Stimulated activated naive B cell treated with anti-CD40 and anti-IgM and Interleukin-4, amounts not matched to agents 10 μg/mL and 1 μg/mL and 100 μg/mL, for 72 hours (primary cell): ENCODE measurements around the gene TECR.
"Not testable (repeated sequence)": the region's sequence is repeated elsewhere in the genome, so short reads cannot be mapped to it uniquely, and the experiment has no call there.

Experiments
- ATAC-seq, 2 donors: fragments of 150-1000 bp; cut with Tn5 transposase; replicated peaks; 2 replicates each; pipeline ENCODE4 v1.10.0; 2021; ENCODE audit warnings: moderate library complexity in 1 of 2
- DNase-seq: peaks from one replicate; pipeline ENCODE4 v3.0.0; 2021
- H3K27ac Mint-ChIP-seq: one replicate; pipeline ENCODE4 v1.8.0; 2022; ENCODE audit warnings: mild to moderate bottlenecking, mixed read lengths
- H3K27me3 Mint-ChIP-seq, 2 donors: one replicate each; pipeline ENCODE4 v1.8.0; 2022; ENCODE audit warnings: mixed read lengths in 2 of 2
- H3K36me3 Mint-ChIP-seq, 2 donors: one replicate each; pipeline ENCODE4 v1.8.0; 2022; ENCODE audit warnings: mixed read lengths in 2 of 2, mild to moderate bottlenecking in 1 of 2
- H3K4me1 Mint-ChIP-seq, 2 donors: one replicate each; pipeline ENCODE4 v1.8.0; 2022; ENCODE audit warnings: mixed read lengths in 2 of 2, mild to moderate bottlenecking in 1 of 2
- H3K4me3 Mint-ChIP-seq, 2 donors: one replicate each; pipeline ENCODE4 v1.8.0; 2022; ENCODE audit warnings: mild to moderate bottlenecking in 2 of 2, mixed read lengths in 2 of 2, moderate library complexity in 1 of 2
- H3K9me3 Mint-ChIP-seq, 2 donors: one replicate each; pipeline ENCODE4 v1.8.0; 2022; ENCODE audit warnings: mixed read lengths in 2 of 2, mild to moderate bottlenecking in 1 of 2

The TECR gene

DNA sequence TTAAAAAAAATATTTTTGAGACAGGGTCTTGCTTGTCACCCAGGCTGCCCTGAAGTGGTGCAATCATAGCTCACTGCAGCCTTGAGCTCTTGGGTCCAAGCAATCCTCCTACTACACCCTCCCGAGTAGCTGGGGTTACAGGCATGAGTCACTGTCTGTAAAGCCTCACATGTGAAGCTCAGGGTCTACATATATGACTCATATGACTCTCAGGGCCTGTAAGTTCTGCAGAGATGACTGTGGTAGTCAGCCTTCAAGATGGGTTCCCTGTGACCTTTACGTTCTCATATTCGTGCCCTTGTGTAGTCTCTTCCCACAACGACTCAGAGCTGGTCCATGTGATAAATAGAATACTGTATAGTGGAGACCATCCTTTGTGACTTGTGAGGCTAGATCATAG, 60.0 kb downstream of the TECR start:
- peaks cover 44 to 69% of the 10 kb centered on the region in 2 donors for H3K4me1 Mint-ChIP-seq
- DNase-seq = not testable (repeated sequence)
- peak overlapping the region; percentile 45 to 58 for H3K4me3 Mint-ChIP-seq

DNA sequence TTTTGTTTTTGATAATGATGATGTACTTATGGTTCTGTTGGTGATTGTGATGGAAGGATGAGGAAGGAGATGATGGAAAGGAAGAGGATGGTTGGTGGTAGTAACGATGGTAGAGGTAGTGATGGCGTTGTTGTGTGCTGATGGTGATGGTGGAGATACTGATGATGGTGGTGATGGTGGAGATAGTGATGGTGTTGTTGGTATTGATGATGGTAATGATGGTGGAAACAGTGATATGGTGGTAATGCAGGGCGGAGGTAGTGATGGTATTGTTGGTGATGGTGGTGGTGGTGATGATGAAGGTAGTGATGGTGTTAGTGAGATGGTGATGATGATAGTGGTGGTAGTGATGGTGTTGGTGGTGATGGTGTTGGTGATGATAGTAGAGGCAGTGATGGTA, 66.2 kb downstream of the TECR start:
- Mint-ChIP-seq H3K4me1 (peaks cover 43 to 78% of the 10 kb centered on the region in 2 donors), H3K4me3 (peak overlapping the region; percentile 6 to 52), H3K9me3 (peaks cover 9 to 13% of the 10 kb centered on the region in 2 donors), H3K36me3 (peaks cover 73 to 78% of the 10 kb centered on the region in 2 donors), H3K27me3 (no peaks in the 10 kb centered on the region), H3K27ac (peak overlapping the region; percentile 37)
- DNase-seq (no peak), ATAC-seq (no peak)

More for the DNA sequence above, 60.0 kb downstream of the TECR start:
- not testable (repeated sequence) for H3K27me3 Mint-ChIP-seq, H3K9me3 Mint-ChIP-seq
- ATAC-seq = peak; percentile 60 to 61
- peaks cover 56 to 69% of the 10 kb centered on the region in 2 donors for H3K36me3 Mint-ChIP-seq
- H3K27ac Mint-ChIP-seq = peak overlapping the region; percentile 86

DNA sequence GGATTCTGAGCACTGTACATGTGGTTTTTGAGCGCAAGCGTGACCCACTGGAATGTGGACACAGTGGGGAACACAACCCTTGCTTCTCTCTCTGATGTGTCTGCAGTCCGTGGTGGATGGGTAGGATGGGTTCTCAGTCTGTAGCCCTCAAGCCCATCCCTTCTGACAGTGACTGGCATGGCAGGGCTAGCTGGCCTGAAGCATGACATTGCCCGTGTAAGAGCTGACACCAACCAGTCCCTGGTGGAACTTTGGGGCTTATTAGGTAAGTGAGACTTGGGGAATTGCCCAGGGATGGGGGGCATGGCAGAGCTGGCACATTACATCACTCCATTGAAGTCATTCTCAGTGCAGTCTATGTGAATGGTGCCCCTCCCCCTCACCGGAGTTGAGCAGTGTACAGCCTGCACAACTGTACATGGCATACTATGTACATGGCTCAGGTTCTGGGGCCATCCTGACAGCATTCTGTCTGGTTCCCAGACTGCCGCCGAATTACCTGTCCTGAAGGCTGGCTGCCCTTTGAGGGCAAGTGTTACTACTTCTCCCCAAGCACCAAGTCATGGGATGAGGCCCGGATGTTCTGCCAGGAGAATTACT, 70.3 kb downstream of the TECR start:
- no peak for DNase-seq
- H3K27ac Mint-ChIP-seq = peak overlapping the region; percentile 74
- no peak overlapping the region for H3K4me3 Mint-ChIP-seq
- no peaks in the 10 kb centered on the region for H3K27me3 Mint-ChIP-seq
- ATAC-seq = no peak
- H3K9me3 Mint-ChIP-seq = peaks cover 9 to 11% of the 10 kb centered on the region in 2 donors
- peaks cover 37 to 71% of the 10 kb centered on the region in 2 donors for H3K4me1 Mint-ChIP-seq
- peaks cover 73% of the 10 kb centered on the region in 2 donors for H3K36me3 Mint-ChIP-seq

DNA sequence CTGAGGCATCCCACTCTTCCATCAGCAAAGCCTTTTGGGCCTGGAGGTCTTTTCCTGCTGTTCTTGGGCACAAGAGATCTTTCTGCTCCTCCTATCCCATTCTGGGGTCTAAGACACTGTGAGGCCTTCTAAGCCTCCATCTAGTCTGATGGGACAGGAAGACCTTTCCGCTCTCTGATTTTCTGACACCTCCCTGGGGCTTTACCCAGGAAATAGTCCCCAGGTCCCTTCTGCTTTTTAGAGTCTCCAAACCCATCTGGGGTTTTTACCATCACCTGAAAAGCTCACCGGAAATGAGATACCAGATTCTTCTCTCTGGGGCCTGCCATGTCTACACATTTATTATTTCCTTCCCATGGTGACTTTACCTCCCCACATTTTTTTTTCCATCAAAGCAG, 74.6 kb downstream of the TECR start:
- DNase-seq (peak; percentile 77), ATAC-seq (peak; percentile 86)
- Mint-ChIP-seq H3K27me3 (no peaks in the 10 kb centered on the region), H3K4me1 (peaks cover 45 to 82% of the 10 kb centered on the region in 2 donors), H3K4me3 (peak overlapping the region; percentile 72), H3K36me3 (peaks cover 65 to 70% of the 10 kb centered on the region in 2 donors), H3K27ac (peak overlapping the region; percentile 96), H3K9me3 (no peaks in the 10 kb centered on the region)

DNA sequence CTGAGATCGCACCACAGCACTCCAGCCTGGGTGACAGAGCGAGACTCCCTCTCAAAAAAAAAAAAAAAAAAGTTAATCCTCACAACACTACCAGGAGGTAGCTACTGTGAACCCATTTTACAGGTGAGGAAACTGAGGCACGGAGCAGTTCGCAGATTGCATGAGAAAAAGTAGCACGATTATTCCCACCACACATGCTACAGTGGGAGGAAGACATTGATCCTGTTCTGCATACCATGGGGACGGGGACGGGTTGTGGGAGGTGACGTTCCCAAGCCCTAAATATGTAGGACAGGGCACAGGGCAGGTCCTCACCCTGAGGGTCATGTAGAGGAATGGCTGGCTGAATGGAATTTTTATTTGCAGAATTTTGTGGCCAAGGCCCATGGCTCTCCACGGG, 77.2 kb downstream of the TECR start:
- Mint-ChIP-seq H3K4me1 (peaks cover 50 to 90% of the 10 kb centered on the region in 2 donors), H3K4me3 (peak overlapping the region in 1 of 2 donors; percentile 29), H3K36me3 (peaks cover 65 to 70% of the 10 kb centered on the region in 2 donors), H3K27me3 (no peaks in the 10 kb centered on the region), H3K27ac (peak overlapping the region; percentile 79), H3K9me3 (no peaks in the 10 kb centered on the region)
- no peak for ATAC-seq
- no peak for DNase-seq

DNA sequence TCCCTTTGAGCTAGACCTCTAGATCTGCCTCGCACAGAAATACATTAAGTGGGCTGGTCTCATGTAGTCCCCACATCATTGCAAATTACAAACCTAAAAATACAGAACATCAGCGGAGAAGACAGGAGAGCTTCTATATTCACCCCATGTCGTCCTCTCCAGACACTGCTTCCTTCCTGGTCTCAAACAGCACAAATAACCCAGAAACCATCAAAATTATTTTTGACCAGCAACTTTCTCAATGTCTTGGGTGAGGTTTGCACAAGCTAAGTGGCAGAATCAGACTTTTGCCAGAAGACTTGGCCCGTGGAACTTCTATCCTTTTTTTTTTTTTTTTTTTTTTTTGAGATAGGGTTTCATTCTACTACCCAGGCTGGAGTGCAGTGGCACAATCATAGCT, 81.7 kb downstream of the TECR start:
- ATAC-seq (no peak), DNase-seq (no peak)
- H3K4me3 Mint-ChIP-seq = no peak overlapping the region
- H3K27ac Mint-ChIP-seq = peak overlapping the region; percentile 78
- peaks cover under 1% of the 10 kb centered on the region in 2 donors for H3K9me3 Mint-ChIP-seq
- no peaks in the 10 kb centered on the region for H3K27me3 Mint-ChIP-seq
- peaks cover 51 to 54% of the 10 kb centered on the region in 2 donors for H3K36me3 Mint-ChIP-seq
- peaks cover 45 to 80% of the 10 kb centered on the region in 2 donors for H3K4me1 Mint-ChIP-seq

DNA sequence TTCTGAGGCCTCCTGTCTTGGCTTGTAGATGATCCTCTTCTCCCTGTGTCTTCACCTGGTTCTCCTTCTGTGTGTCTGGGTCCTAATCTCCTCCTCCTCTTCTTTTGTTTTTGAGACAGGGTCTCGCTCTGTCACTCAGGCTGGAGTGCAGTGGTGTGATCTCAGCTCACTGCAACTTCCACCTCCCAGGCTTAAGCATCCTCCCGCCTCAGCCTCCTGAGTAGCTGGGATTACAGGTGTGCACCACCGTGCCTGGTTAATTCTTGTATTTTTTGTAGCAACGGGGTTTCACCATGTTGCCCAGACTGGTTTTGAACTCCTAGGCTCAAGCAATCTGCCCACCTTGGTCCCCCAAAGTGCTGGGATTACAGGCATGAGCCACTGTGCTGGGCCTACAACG, 82.8 kb downstream of the TECR start:
- not testable (repeated sequence) for DNase-seq, ATAC-seq, H3K27me3 Mint-ChIP-seq, H3K9me3 Mint-ChIP-seq
- Mint-ChIP-seq H3K4me3 (peak overlapping the region in 1 of 2 donors; percentile 17), H3K4me1 (peaks cover 45 to 81% of the 10 kb centered on the region in 2 donors), H3K27ac (peak overlapping the region; percentile 93), H3K36me3 (peaks cover 55 to 56% of the 10 kb centered on the region in 2 donors)

DNA sequence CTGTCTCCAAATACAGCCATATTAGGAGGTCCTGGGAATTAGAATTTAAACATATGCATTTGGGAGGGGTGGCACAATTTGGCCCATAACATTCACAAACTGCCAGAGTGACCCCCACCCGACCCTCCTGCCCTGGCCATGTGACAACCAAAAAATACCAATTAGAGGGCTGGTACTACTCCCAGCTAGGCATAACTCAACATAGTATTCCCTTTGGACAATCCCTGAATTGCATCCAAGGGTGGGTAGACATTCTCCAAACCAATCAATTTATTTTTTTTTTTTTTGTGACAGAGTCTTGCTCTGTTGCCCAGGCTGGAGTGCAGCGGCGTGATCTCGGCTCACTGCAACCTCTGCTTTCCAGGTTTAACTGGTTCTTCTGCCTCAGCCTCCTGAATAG, 83.3 kb downstream of the TECR start:
- peak overlapping the region; percentile 94 for H3K27ac Mint-ChIP-seq
- peaks cover 1 to 6% of the 10 kb centered on the region in 2 donors for H3K9me3 Mint-ChIP-seq
- no peak overlapping the region for H3K4me3 Mint-ChIP-seq
- peaks cover 46 to 85% of the 10 kb centered on the region in 2 donors for H3K4me1 Mint-ChIP-seq
- H3K27me3 Mint-ChIP-seq = no peaks in the 10 kb centered on the region
- DNase-seq (no peak), ATAC-seq (no peak)
- peaks cover 57 to 60% of the 10 kb centered on the region in 2 donors for H3K36me3 Mint-ChIP-seq

DNA sequence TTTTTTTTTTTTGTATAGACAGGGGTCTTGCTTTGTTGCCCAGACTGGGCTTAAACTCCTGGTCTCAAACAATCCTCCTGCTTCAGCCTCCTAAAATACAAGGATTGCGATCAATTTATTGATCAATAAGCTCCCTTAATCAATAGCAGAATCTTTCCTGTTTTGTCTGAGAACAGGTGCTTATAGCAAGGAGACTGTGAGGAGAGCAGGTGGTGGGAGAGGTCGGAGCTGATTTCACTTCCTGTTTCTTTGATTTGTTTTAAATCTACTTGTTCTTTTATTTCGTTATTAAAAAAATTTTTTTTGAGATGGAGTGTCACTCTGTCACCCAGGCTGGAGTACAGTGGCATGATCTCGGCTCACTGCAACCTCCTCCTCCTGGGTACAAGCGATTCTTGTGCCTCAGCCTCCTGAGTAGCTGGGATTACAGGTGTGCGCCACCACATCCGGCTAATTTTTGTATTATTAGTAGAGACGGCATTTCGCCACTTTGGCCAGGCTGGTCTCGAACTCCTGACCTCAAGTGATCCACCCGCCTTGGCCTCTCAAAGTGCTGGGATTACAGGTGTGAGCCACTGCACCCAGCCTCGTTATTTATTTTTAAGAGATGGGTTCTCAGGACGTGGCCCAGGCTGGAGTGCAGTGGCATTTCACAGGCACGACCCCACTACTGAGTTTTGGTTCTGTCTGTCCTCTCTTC, 84.2 kb downstream of the TECR start:
- H3K9me3 Mint-ChIP-seq, DNase-seq, H3K27me3 Mint-ChIP-seq: not testable (repeated sequence)
- Mint-ChIP-seq H3K4me1 (peaks cover 41 to 77% of the 10 kb centered on the region in 2 donors), H3K36me3 (peaks cover 50 to 58% of the 10 kb centered on the region in 2 donors), H3K4me3 (peak overlapping the region; percentile 65), H3K27ac (peak overlapping the region; percentile 94)
- ATAC-seq = peak; percentile 41 to 53

DNA sequence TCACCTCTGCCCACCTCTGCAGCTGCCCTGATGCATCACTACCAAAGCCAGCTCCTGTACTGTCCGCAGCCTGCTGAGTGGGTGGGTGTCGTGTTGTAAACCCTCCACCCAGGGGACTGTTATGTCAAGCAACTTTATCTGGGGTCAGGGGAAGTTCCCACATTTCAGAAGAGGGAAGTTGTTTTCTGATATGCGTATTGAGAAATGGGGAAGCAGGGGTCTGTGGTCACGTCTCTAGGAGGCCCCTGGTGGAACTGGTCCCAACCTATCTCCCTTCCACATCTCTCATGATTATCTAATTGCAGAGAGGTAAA, 84.7 kb downstream of the TECR start:
- Mint-ChIP-seq H3K9me3 (peaks cover 4 to 10% of the 10 kb centered on the region in 2 donors), H3K27ac (peak overlapping the region; percentile 94), H3K4me3 (peak overlapping the region; percentile 65), H3K4me1 (peaks cover 41 to 72% of the 10 kb centered on the region in 2 donors), H3K27me3 (no peaks in the 10 kb centered on the region), H3K36me3 (peaks cover 52 to 59% of the 10 kb centered on the region in 2 donors)
- DNase-seq = peak; percentile 89
- ATAC-seq = peak; percentile 95
